ENCODE data around the gene LRPPRC.

DNA sequence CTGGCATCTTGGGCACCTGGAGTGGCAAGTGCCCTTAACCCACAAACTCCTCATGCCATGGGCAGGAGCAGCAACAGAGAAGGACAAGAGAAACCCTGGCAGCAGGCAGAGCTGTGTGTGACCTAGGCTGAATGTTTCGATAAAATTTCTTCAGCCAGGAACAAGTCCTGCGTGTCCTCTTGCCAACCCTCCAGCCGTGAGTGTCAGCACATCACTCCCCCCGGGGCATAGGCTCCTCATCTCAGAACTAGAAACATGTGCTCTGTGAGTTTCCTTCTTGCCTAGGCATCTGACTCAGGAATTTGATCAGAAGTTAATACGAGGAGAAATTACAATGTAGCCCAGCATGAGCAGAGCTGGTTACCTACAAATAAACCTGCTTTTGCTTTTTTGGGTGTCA lies 154.8 kb downstream of the LRPPRC start:
- TF ChIP-seq, protein P1, sequence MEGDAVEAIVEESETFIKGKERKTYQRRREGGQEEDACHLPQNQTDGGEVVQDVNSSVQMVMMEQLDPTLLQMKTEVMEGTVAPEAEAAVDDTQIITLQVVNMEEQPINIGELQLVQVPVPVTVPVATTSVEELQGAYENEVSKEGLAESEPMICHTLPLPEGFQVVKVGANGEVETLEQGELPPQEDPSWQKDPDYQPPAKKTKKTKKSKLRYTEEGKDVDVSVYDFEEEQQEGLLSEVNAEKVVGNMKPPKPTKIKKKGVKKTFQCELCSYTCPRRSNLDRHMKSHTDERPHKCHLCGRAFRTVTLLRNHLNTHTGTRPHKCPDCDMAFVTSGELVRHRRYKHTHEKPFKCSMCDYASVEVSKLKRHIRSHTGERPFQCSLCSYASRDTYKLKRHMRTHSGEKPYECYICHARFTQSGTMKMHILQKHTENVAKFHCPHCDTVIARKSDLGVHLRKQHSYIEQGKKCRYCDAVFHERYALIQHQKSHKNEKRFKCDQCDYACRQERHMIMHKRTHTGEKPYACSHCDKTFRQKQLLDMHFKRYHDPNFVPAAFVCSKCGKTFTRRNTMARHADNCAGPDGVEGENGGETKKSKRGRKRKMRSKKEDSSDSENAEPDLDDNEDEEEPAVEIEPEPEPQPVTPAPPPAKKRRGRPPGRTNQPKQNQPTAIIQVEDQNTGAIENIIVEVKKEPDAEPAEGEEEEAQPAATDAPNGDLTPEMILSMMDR (IDR thresholded peaks at IDR 0.05): no peak
- TF ChIP-seq POLR2A (IDR thresholded peaks at IDR 0.05): no peak
